ENCODE results near the gene RIMBP2.

Gene RIMBP2

GRCh38 chr12:130563323-130563722, 152.8 kb downstream of the RIMBP2 start:
- no peak for DNase-seq

GRCh38 chr12:130562716-130563115, 153.4 kb downstream of the RIMBP2 start:
- no peak for DNase-seq

- DNase-seq: no peak
These were observed 155.8 kb downstream of the RIMBP2 start for GRCh38 chr12:130560321-130560720.

GRCh38 chr12:130559806-130560205, 156.3 kb downstream of the RIMBP2 start:
- no peak for DNase-seq

GRCh38 chr12:130557886-130558765, 158.0 kb downstream of the RIMBP2 start:
- no peak for DNase-seq

- DNase-seq: no peak
These were observed 158.9 kb downstream of the RIMBP2 start for GRCh38 chr12:130557201-130557600.

- DNase-seq: no peak
These were observed 159.5 kb downstream of the RIMBP2 start for GRCh38 chr12:130556486-130557055.

- DNase-seq: no peak
These were observed 160.2 kb downstream of the RIMBP2 start for GRCh38 chr12:130555628-130556485.

GRCh38 chr12:130555221-130555620, 160.9 kb downstream of the RIMBP2 start:
- no peak for DNase-seq

GRCh38 chr12:130552483-130552996, 163.6 kb downstream of the RIMBP2 start:
- no peak for DNase-seq

- DNase-seq: no peak
These were observed 166.7 kb downstream of the RIMBP2 start for GRCh38 chr12:130549361-130549760.

GRCh38 chr12:130547480-130548155, 168.5 kb downstream of the RIMBP2 start:
- DNase-seq: no peak

GRCh38 chr12:130546494-130546893, 169.6 kb downstream of the RIMBP2 start:
- no peak for DNase-seq

- no peak for DNase-seq
These were observed 170.6 kb downstream of the RIMBP2 start for GRCh38 chr12:130545475-130545874.

GRCh38 chr12:130540376-130540775, 175.7 kb downstream of the RIMBP2 start:
- no peak for DNase-seq

- no peak for DNase-seq
These were observed 177.6 kb downstream of the RIMBP2 start for GRCh38 chr12:130538343-130539095.

- DNase-seq: no peak
These were observed 178.4 kb downstream of the RIMBP2 start for GRCh38 chr12:130537655-130538054.

GRCh38 chr12:130537051-130537450, 179.0 kb downstream of the RIMBP2 start:
- no peak for DNase-seq

GRCh38 chr12:130530429-130530828, 185.7 kb downstream of the RIMBP2 start:
- no peak for DNase-seq

GRCh38 chr12:130529781-130530180, 186.3 kb downstream of the RIMBP2 start:
- DNase-seq: no peak

- DNase-seq: no peak
These were observed 188.9 kb downstream of the RIMBP2 start for GRCh38 chr12:130527239-130527638.

GRCh38 chr12:130526813-130527212, 189.3 kb downstream of the RIMBP2 start:
- DNase-seq: no peak

Measured in NCI-H446 treated with DMSO at 0.1 percent for 48 hours (cell line).